Smooth muscle cell of the brain vasculature (primary cell): ENCODE data around the gene DNAJB4.
"Not testable (repeated sequence)": the region's sequence is repeated elsewhere in the genome, so short reads cannot be mapped to it uniquely, and the experiment has no call there.

ENCODE experiments used
- DNase-seq: peaks from one replicate; pipeline ENCODE4 v3.0.0-alpha.2; 2012; ENCODE audit warnings: low read depth, low spot score

The DNAJB4 gene

DNA sequence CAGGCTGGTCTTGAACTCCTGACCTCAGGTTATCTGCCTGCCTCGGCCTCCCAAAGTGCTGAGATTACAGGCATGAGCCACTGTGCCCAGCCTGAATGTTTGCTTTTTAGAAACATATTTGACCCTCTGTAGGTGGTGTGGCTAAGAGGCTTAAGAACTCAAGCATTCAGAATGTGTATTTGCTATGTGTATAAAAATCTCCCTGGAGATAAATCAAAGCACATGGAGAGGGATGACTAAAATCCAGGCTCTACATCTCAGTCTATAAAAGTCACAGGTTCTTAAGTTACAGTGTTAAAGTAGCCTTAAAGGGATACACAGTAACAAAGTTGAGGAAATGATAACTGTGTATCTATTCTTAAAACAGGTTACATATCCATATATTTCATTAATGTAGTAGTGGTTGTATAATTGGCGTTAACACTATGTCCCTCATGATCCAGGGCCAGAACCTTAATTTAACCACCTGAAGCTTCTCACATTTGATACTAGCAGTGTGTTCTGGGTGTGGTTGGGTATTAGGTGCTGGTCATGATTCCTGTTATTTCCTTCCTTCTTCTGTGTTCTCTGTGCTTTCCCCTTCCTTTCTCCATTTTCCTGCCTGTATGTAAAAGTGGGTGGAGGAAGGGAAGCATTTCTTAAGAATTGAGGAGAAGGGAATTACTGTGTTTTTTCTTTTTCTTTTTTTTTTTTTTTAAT is 57.2 kb downstream of the DNAJB4 start:
- peak; percentile 83 for DNase-seq

DNA sequence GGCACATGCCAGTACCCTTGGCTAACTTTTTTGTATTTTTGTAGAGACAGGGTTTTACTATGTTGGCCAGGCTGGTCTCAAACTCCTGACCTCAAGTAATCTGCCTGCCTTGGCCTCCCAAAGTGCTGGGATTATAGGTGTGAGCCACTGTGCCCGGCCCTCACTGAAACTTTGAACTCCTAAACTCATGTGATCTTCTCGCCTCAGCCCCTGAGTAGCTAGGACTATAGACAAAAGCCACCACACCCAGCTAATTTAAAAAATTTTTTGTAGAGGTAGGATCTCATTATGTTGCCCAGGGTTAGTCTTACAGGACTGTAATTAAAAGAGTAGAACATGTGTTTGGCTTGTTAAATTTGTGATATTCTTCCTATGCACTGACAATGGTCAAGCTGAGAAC is 60.1 kb downstream of the DNAJB4 start:
- DNase-seq = not testable (repeated sequence)
